ENCODE results near the gene CFAP77. TPM values are rescaled to one million over a fixed set of nuclear protein-coding genes. Genes with fewer than 3 reads are reported as not detected.

Gene CFAP77
- polyA plus RNA-seq, 3 donors, result not detected

GRCh38 chr9:132406554-132407122 is 3.4 kb upstream of the CFAP77 start, which contains the start of gene TTF1:
Gene TTF1 (minus strand): TSS chr9:132406840. CDS start chr9:132402821, 4,019 bp downstream.
- peaks cover 43% of the 10 kb centered on the region for H3K4me1 Mint-ChIP-seq

DNA sequence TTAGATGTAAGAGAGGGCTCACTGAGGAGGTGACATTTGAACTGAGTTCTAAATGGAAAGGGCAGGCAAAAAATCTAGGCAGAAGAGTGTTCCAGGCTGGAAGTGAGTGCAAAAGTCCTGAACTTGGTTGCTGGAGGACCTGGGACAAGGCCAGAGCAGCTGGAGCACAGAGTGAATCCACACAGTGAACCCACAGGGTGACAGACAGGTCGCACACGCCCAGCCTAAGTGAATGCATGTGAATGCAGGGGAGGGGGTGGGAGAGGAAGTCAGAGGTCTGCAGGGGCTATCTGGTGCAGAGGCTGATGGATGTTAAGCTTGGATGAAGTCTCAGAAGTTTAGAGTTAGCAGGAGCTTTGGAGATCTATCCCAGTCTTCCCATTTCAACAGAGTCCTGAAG is 2.8 kb upstream of the CFAP77 start:
- DNase-seq, result no peak
- peak overlapping the region; percentile 2 to 88 (median 79) for H3K27ac Mint-ChIP-seq
- peaks cover 4 to 17% of the 10 kb centered on the region in 2 donors for H3K36me3 ChIP-seq (replicated peaks in 1 of 2; ENCODE audit: control insufficient read depth in 1 of 2, insufficient read depth in 2 of 2, low read length in 2 of 2)
- peaks cover 26 to 37% (median 36%) of the 10 kb centered on the region in 3 donors for H3K27me3 Mint-ChIP-seq (ENCODE audit: low read depth in 3 of 3)
- TF ChIP-seq, protein P1, sequence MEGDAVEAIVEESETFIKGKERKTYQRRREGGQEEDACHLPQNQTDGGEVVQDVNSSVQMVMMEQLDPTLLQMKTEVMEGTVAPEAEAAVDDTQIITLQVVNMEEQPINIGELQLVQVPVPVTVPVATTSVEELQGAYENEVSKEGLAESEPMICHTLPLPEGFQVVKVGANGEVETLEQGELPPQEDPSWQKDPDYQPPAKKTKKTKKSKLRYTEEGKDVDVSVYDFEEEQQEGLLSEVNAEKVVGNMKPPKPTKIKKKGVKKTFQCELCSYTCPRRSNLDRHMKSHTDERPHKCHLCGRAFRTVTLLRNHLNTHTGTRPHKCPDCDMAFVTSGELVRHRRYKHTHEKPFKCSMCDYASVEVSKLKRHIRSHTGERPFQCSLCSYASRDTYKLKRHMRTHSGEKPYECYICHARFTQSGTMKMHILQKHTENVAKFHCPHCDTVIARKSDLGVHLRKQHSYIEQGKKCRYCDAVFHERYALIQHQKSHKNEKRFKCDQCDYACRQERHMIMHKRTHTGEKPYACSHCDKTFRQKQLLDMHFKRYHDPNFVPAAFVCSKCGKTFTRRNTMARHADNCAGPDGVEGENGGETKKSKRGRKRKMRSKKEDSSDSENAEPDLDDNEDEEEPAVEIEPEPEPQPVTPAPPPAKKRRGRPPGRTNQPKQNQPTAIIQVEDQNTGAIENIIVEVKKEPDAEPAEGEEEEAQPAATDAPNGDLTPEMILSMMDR (IDR thresholded peaks at IDR 0.05), result no peak
- H3K4me1 Mint-ChIP-seq, result peaks cover 46% of the 10 kb centered on the region
- H3K36me3 Mint-ChIP-seq, result peaks cover 19 to 22% of the 10 kb centered on the region in 2 donors
- H3K4me3 ChIP-seq (replicated peaks in 1 of 3; ENCODE audit: low read depth in 2 of 3, low read length in 3 of 3), result peak overlapping the region in 1 of 3 experiments; percentile 93
- peaks cover 39 to 41% of the 10 kb centered on the region in 2 donors for H3K4me1 ChIP-seq (ENCODE audit: control insufficient read depth in 1 of 2, insufficient read depth in 2 of 2, low read length in 2 of 2)
- H3K79me2 ChIP-seq (ENCODE audit: insufficient read depth, low read length), result peaks cover 47% of the 10 kb centered on the region
- peak overlapping the region; percentile 85 for H3K4me2 ChIP-seq (replicated peaks; ENCODE audit: extremely low read depth, low read length, poor library complexity, severe bottlenecking)
- no peak overlapping the region for H3K9ac ChIP-seq (ENCODE audit: insufficient read depth, low read length, poor library complexity, severe bottlenecking)
- no peak overlapping the region for H3K27ac ChIP-seq (ENCODE audit: low read depth in 1 of 2, low read length in 2 of 2)
- intact Hi-C loops (cut with micrococcal nuclease), result loop anchor here in 1 of 2 donors (2.0 to 5.0 kb wide), 2 partner anchors 52 to 260 kb away; partner anchors contain the start of genes DDX31 and SETX
- H4K20me1 ChIP-seq (ENCODE audit: insufficient read depth, low read length), result peaks cover 7% of the 10 kb centered on the region
- peaks cover 0 to 9% of the 10 kb centered on the region in 2 donors for H3K9me3 ChIP-seq (replicated peaks in 1 of 2; ENCODE audit: control insufficient read depth in 1 of 2, insufficient read depth in 1 of 2, low read length in 2 of 2)
- peaks cover 0 to 11% (median 4%) of the 10 kb centered on the region in 7 donors for H3K9me3 Mint-ChIP-seq
- WGBS (ENCODE audit: insufficient coverage), result 90% methylated on average over 2 of the region's 2 CpGs
- peak overlapping the region; percentile 92 to 94 for H3K4me3 Mint-ChIP-seq
- H3K27me3 ChIP-seq (ENCODE audit: control insufficient read depth in 2 of 2, insufficient read depth in 2 of 2, low read length in 2 of 2), result peaks cover 27 to 38% of the 10 kb centered on the region in 2 donors
- no peak overlapping the region for H2AFZ ChIP-seq (ENCODE audit: insufficient read depth, low read depth, low read length, poor library complexity, severe bottlenecking)

More at GRCh38 chr9:132406554-132407122, 3.4 kb upstream of the CFAP77 start, which contains the start of gene TTF1:
- H3K4me2 ChIP-seq (replicated peaks; ENCODE audit: extremely low read depth, low read length, poor library complexity, severe bottlenecking), result peak within 1 kb of the TSS; percentile 85
- H3K79me2 ChIP-seq (ENCODE audit: insufficient read depth, low read length), result peaks cover 53% of the 10 kb centered on the region
- H3K36me3 ChIP-seq (replicated peaks in 1 of 2; ENCODE audit: control insufficient read depth in 1 of 2, insufficient read depth in 2 of 2, low read length in 2 of 2), result peaks cover 7 to 23% of the 10 kb centered on the region in 2 donors
- Mint-ChIP-seq H3K9me3 (peaks cover 0 to 11% (median 4%) of the 10 kb centered on the region in 7 donors), H3K27ac (peak within 1 kb of the TSS; percentile 79 to 92 (median 86)), H3K4me3 (peak within 1 kb of the TSS; percentile 92 to 94), H3K36me3 (peaks cover 25 to 28% of the 10 kb centered on the region in 2 donors), H3K27me3 (ENCODE audit: low read depth in 3 of 3) (peaks cover 24 to 32% (median 31%) of the 10 kb centered on the region in 3 donors)
- H3K27me3 ChIP-seq (ENCODE audit: control insufficient read depth in 2 of 2, insufficient read depth in 2 of 2, low read length in 2 of 2), result peaks cover 22 to 32% of the 10 kb centered on the region in 2 donors
- H3K27ac ChIP-seq (ENCODE audit: low read depth in 1 of 2, low read length in 2 of 2), result peak within 1 kb of the TSS; percentile 3 to 68
- peak within 1 kb of the TSS; percentile 48 to 93 (median 87) for H3K4me3 ChIP-seq (replicated peaks in 1 of 3; ENCODE audit: low read depth in 2 of 3, low read length in 3 of 3)
- H3K9me3 ChIP-seq (replicated peaks in 1 of 2; ENCODE audit: control insufficient read depth in 1 of 2, insufficient read depth in 1 of 2, low read length in 2 of 2), result peaks cover 0 to 9% of the 10 kb centered on the region in 2 donors
- H3K4me1 ChIP-seq (ENCODE audit: control insufficient read depth in 1 of 2, insufficient read depth in 2 of 2, low read length in 2 of 2), result peaks cover 39 to 41% of the 10 kb centered on the region in 2 donors
- TF ChIP-seq, protein P1 (IDR thresholded peaks at IDR 0.05), result no peak
- DNase-seq, result peak; percentile 91 to 95 (median 93)
- H4K20me1 ChIP-seq (ENCODE audit: insufficient read depth, low read length), result peaks cover 7% of the 10 kb centered on the region
- intact Hi-C loops (cut with micrococcal nuclease), result loop anchor here in 1 of 2 donors (2.0 to 5.0 kb wide), 2 partner anchors 52 to 261 kb away; partner anchors contain the start of genes DDX31 and SETX
- WGBS (ENCODE audit: insufficient coverage), result 0% methylated on average over 20 of the region's 33 CpGs
- peak within 1 kb of the TSS; percentile 69 for H2AFZ ChIP-seq (ENCODE audit: insufficient read depth, low read depth, low read length, poor library complexity, severe bottlenecking)
- H3K9ac ChIP-seq (ENCODE audit: insufficient read depth, low read length, poor library complexity, severe bottlenecking), result peak within 1 kb of the TSS; percentile 71
